GM19239 (cell line): ENCODE results near the gene EFEMP2.

Experiments
- DNase-seq: peaks from one replicate; pipeline ENCODE4 v3.0.0; 2011; ENCODE audit warnings: low spot score; ENCODE audit not compliant: insufficient read length
- FAIRE-seq: peaks from 2 replicates; lab custom pipeline; 2011; peaks lifted over from hg19 to GRCh38; lab: Jason Lieb, UNC

The EFEMP2 gene

GRCh38 chr11:65872586-65873317 lies at the start of gene EFEMP2:
TSS of gene EFEMP2 (minus strand) at chr11:65872800. CDS start at chr11:65872354, 446 bp downstream.
- DNase-seq (no peak), FAIRE-seq (no peak)

GRCh38 chr11:65921876-65922275 lies 49.3 kb upstream of the EFEMP2 start:
- FAIRE-seq (no peak), DNase-seq (no peak)

- DNase-seq: no peak
- FAIRE-seq: no peak
These were observed 48.5 kb upstream of the EFEMP2 start for GRCh38 chr11:65921033-65921555.

GRCh38 chr11:65920372-65920802 lies 47.8 kb upstream of the EFEMP2 start:
- no peak for DNase-seq
- no peak for FAIRE-seq

- DNase-seq (peak; percentile 53), FAIRE-seq (no peak)
These were observed 47.2 kb upstream of the EFEMP2 start for GRCh38 chr11:65919573-65920371.

GRCh38 chr11:65919141-65919572 lies 46.6 kb upstream of the EFEMP2 start, which contains the start of gene DRAP1:
TSS of gene DRAP1 (plus strand) at chr11:65919426. CDS start at chr11:65919502, 76 bp downstream.
- DNase-seq: peak; percentile 97
- peak; percentile 81 for FAIRE-seq

GRCh38 chr11:65918211-65919140 lies 45.9 kb upstream of the EFEMP2 start, which contains the start of gene C11orf68:
TSS of gene C11orf68 (minus strand) at chr11:65919062. CDS start at chr11:65919031, 31 bp downstream.
- FAIRE-seq (peak; percentile 59), DNase-seq (peak; percentile 41)

- FAIRE-seq (no peak), DNase-seq (no peak)
These were observed 45.0 kb upstream of the EFEMP2 start for GRCh38 chr11:65917434-65918210.

- no peak for FAIRE-seq
- DNase-seq: no peak
These were observed 44.5 kb upstream of the EFEMP2 start for GRCh38 chr11:65917077-65917433.

GRCh38 chr11:65916391-65916790 lies 43.8 kb upstream of the EFEMP2 start:
- FAIRE-seq (no peak), DNase-seq (no peak)

GRCh38 chr11:65915821-65916251 lies 43.2 kb upstream of the EFEMP2 start:
- FAIRE-seq (no peak), DNase-seq (no peak)

GRCh38 chr11:65915101-65915820 lies 42.7 kb upstream of the EFEMP2 start:
- FAIRE-seq: no peak
- no peak for DNase-seq

GRCh38 chr11:65912845-65913244 lies 40.2 kb upstream of the EFEMP2 start:
- no peak for FAIRE-seq
- no peak for DNase-seq

- no peak for DNase-seq
These were observed 39.3 kb upstream of the EFEMP2 start for GRCh38 chr11:65911682-65912568.

GRCh38 chr11:65907878-65908277 lies 35.3 kb upstream of the EFEMP2 start:
- DNase-seq: no peak
- no peak for FAIRE-seq

More at GRCh38 chr11:65911682-65912568, 39.3 kb upstream of the EFEMP2 start:
- no peak for FAIRE-seq

GRCh38 chr11:65906602-65907001 lies 34.0 kb upstream of the EFEMP2 start:
- FAIRE-seq (no peak), DNase-seq (no peak)

GRCh38 chr11:65903715-65904114 lies 31.1 kb upstream of the EFEMP2 start:
- FAIRE-seq (no peak), DNase-seq (no peak)
